Central memory CD4-positive, alpha-beta T cell (primary cell): ENCODE results near the gene PDAP1.
"Not testable (repeated sequence)": the region's sequence is repeated elsewhere in the genome, so short reads cannot be mapped to it uniquely, and the experiment has no call there.

Experiments used
- DNase-seq: peaks from one replicate; pipeline ENCODE4 v3.0.0; 2022
- total RNA-seq, 3 experiments: gene quantifications; one replicate each; lab custom pipeline; 2026; lab: John Stamatoyannopoulos, UW

PDAP1 gene
- total RNA-seq, result 42.3 to 225 (median 86.2) reads per million in 3 experiments

GRCh38 chr7:99408379-99409191, at the start of gene PDAP1, which contains the start of gene BUD31:
PDAP1 (minus strand) TSS chr7:99408597; CDS start chr7:99408548, 49 bp downstream.
BUD31 (plus strand) TSS chr7:99408969; CDS start chr7:99411093, 2,124 bp downstream.
- DNase-seq, result peak; percentile 97

- no peak for DNase-seq
Measured at GRCh38 chr7:99457650-99458493, 49.5 kb upstream of the PDAP1 start.

GRCh38 chr7:99457050-99457649, 48.8 kb upstream of the PDAP1 start:
- no peak for DNase-seq

GRCh38 chr7:99456288-99456687, 47.9 kb upstream of the PDAP1 start:
- DNase-seq, result no peak

- DNase-seq, result no peak
Measured at GRCh38 chr7:99455874-99456273, 47.5 kb upstream of the PDAP1 start.

GRCh38 chr7:99453105-99453504, 44.7 kb upstream of the PDAP1 start:
- no peak for DNase-seq

GRCh38 chr7:99452541-99452940, 44.1 kb upstream of the PDAP1 start:
- no peak for DNase-seq

- no peak for DNase-seq
Measured at GRCh38 chr7:99451936-99452335, 43.5 kb upstream of the PDAP1 start.

- DNase-seq, result no peak
Measured at GRCh38 chr7:99449326-99449725, 40.9 kb upstream of the PDAP1 start.

- DNase-seq, result no peak
Measured at GRCh38 chr7:99448855-99449254, 40.5 kb upstream of the PDAP1 start.

GRCh38 chr7:99447943-99448342, 39.5 kb upstream of the PDAP1 start:
- no peak for DNase-seq

GRCh38 chr7:99446096-99446495, 37.7 kb upstream of the PDAP1 start:
- DNase-seq, result no peak

- no peak for DNase-seq
Measured at GRCh38 chr7:99440195-99440594, 31.8 kb upstream of the PDAP1 start.

GRCh38 chr7:99438573-99439480, 30.4 kb upstream of the PDAP1 start, which contains the start of the genes CPSF4 and PTCD1:
CPSF4 (plus strand) TSS chr7:99438943; CDS start chr7:99439083, 140 bp downstream.
PTCD1 (minus strand) TSS chr7:99438798; CDS start chr7:99435242, 3,556 bp downstream.
- DNase-seq, result peak; percentile 82

GRCh38 chr7:99437946-99438572, 29.7 kb upstream of the PDAP1 start:
- DNase-seq, result no peak

- DNase-seq, result no peak
Measured at GRCh38 chr7:99433158-99433557, 24.8 kb upstream of the PDAP1 start.

- not testable (repeated sequence) for DNase-seq
Measured at GRCh38 chr7:99431756-99432540, 23.6 kb upstream of the PDAP1 start.

GRCh38 chr7:99429756-99430155, 21.4 kb upstream of the PDAP1 start:
- DNase-seq, result no peak

GRCh38 chr7:99428972-99429566, 20.7 kb upstream of the PDAP1 start:
- DNase-seq, result peak; percentile 27
